Measurements from ENCODE around the gene ERAP2. TPM values are rescaled to one million over a fixed set of nuclear protein-coding genes. Genes with fewer than 3 reads are reported as not detected.

The ERAP2 gene
- total and polyA plus RNA-seq, 2 experiments from 2014 or later, result 1.1 to 1.8 TPM

DNA sequence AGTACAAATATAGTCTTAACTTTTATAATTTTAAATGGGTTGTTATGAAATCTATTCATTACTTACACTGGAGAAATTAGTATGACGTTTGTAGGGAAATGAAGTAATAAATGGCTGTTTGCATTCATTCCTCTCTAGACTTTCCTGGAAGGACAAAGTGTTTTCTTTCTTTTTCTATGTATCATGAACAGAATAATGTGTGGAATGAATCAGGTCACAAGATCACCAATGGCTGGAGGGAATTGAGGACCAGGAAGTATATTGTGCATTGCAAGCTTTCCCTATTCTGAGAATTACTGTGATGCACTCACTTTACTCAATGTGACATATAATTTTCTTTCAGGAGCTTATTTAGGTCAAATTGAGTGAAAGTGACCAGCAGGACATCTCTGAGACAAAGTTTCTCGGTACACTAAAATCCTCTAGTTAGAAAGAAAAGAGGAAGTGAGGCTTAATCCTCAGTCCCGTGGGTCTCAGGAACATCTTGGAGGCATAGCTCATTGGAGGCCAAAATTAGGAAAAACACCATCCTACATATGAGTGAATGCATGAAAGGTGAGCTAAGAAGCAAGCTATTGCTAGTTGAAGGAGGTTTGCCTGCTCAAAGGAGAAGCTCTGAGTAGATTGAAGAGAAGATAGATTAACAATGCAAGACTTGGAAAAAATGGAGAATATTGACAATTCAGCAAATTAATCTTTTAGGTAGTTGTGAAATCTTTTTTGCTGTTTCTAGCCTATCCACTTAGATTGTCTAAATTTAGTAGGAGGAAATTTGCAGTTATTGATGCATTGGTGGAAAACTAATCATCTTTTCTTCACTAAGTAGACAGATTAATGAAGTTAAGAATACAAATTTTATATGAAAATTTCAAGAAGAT lies 28.0 kb downstream of the ERAP2 start:
- no peak overlapping the region for H3K9ac ChIP-seq
- H3K27me3 ChIP-seq (replicated peaks; ENCODE audit: insufficient read depth), result no peaks in the 10 kb centered on the region
- H3K9me3 ChIP-seq (ENCODE audit: low read depth), result no peaks in the 10 kb centered on the region
- no peak for TF ChIP-seq EZH2 (IDR thresholded peaks at IDR 0.05; ENCODE audit: insufficient read depth, poor library complexity, severe bottlenecking)
- TF ChIP-seq EZH2phosphoT487 (IDR thresholded peaks at IDR 0.05; ENCODE audit: insufficient read depth, low read depth), result no peak
- no peaks in the 10 kb centered on the region for H3F3A ChIP-seq (ENCODE audit: insufficient read depth)
- H3K4me2 ChIP-seq (ENCODE audit: unreplicated experiment), result no peak overlapping the region
- 62 to 67% methylated on average over 3 of the region's 3 CpGs for WGBS, 2 experiments (ENCODE audit: low coverage in 1 of 2, low lambda C conversion rate in 2 of 2, missing lambda C conversion rate in 2 of 2)
- H3K27ac ChIP-seq, result no peak overlapping the region
- H3K4me3 ChIP-seq, result no peak overlapping the region
- H3K36me3 ChIP-seq (ENCODE audit: low read depth), result no peaks in the 10 kb centered on the region
- DNase-seq, result no peak
- H4K20me1 ChIP-seq (ENCODE audit: insufficient read depth), result no peaks in the 10 kb centered on the region
- H3K4me1 ChIP-seq (ENCODE audit: insufficient read depth), result no peaks in the 10 kb centered on the region
- in situ Hi-C loops (cut with MboI), result no loop called here
- H3K79me2 ChIP-seq (ENCODE audit: insufficient read depth), result no peaks in the 10 kb centered on the region
- no peak overlapping the region for H2AFZ ChIP-seq
- no peaks in the 10 kb centered on the region for H3K9me2 ChIP-seq (ENCODE audit: insufficient read depth)

DNA sequence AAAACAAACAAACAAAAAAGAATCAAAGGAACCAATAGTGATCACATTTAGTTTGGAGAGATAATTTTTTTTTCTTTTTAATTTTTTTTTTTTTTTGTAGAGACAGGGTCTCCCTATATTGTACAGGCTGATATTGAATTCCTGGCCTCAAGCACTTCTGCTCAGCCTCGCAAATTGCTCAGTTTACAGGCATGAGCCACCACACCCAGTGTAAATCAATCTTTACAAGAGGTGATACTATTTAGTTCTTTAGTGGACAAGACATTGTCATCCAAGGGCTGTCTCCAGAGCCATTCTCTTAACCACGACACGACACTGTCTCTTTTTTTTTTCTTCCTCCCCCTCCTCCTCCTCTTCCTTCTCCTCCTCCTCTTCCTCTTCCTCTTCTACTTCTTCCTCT lies 29.6 kb downstream of the ERAP2 start:
- Histone ChIP-seq H3K9ac (no peak overlapping the region), H3K9me3 (ENCODE audit: low read depth) (no peaks in the 10 kb centered on the region), H3K9me2 (ENCODE audit: insufficient read depth) (no peaks in the 10 kb centered on the region), H3K36me3 (ENCODE audit: low read depth) (no peaks in the 10 kb centered on the region), H3K27ac (no peak overlapping the region), H2AFZ (no peak overlapping the region), H3K4me3 (no peak overlapping the region), H4K20me1 (ENCODE audit: insufficient read depth) (no peaks in the 10 kb centered on the region), H3K79me2 (ENCODE audit: insufficient read depth) (no peaks in the 10 kb centered on the region), H3K4me2 (ENCODE audit: unreplicated experiment) (no peak overlapping the region), H3K4me1 (ENCODE audit: insufficient read depth) (no peaks in the 10 kb centered on the region), H3F3A (ENCODE audit: insufficient read depth) (no peaks in the 10 kb centered on the region), H3K27me3 (replicated peaks; ENCODE audit: insufficient read depth) (no peaks in the 10 kb centered on the region)
- DNase-seq, result no peak
- TF ChIP-seq EZH2phosphoT487 (IDR thresholded peaks at IDR 0.05; ENCODE audit: insufficient read depth, low read depth), result no peak
- TF ChIP-seq EZH2 (IDR thresholded peaks at IDR 0.05; ENCODE audit: insufficient read depth, poor library complexity, severe bottlenecking), result no peak
- in situ Hi-C loops (cut with MboI), result no loop called here
- WGBS, 2 experiments (ENCODE audit: low coverage in 1 of 2, low lambda C conversion rate in 2 of 2, missing lambda C conversion rate in 2 of 2), result 97 to 100% methylated on average over 3 of the region's 3 CpGs

DNA sequence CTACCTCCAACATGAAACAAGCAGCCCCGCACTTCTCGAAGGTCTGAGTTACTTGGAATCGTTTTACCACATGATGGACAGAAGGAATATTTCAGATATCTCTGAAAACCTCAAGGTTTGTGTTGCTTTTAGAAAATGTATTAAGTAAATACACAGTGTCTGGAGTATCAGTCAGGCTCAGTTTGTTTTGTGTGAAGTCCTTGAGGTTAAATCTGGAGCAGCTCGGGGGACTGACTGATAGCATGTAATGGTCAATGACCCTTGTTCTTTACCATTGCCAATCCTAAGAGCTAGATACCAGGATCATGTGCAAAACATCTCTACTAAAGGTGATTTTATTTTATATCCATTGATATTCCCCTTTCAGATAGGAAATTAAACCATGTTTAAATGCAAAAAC lies 32.7 kb downstream of the ERAP2 start:
- H2AFZ ChIP-seq, result no peak overlapping the region

DNA sequence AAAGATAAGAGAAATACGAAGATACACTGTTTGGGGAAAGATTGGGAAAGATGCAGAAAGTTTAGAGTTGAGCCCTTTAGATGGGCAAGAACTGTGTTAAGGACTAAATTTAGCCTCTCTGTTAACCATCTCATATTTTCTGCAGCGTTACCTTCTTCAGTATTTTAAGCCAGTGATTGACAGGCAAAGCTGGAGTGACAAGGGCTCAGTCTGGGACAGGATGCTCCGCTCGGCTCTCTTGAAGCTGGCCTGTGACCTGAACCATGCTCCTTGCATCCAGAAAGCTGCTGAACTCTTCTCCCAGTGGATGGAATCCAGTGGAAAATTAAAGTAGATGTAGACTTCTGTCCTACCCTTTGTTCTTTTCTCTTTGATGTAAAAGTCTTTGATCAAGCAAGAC lies 33.1 kb downstream of the ERAP2 start:
- Histone ChIP-seq H3K4me1 (ENCODE audit: insufficient read depth) (no peaks in the 10 kb centered on the region), H2AFZ (no peak overlapping the region), H3K4me2 (ENCODE audit: unreplicated experiment) (no peak overlapping the region), H3K9me3 (ENCODE audit: low read depth) (no peaks in the 10 kb centered on the region), H3K27me3 (replicated peaks; ENCODE audit: insufficient read depth) (no peaks in the 10 kb centered on the region), H3K9me2 (ENCODE audit: insufficient read depth) (no peaks in the 10 kb centered on the region), H3K9ac (no peak overlapping the region), H3F3A (ENCODE audit: insufficient read depth) (no peaks in the 10 kb centered on the region), H3K27ac (no peak overlapping the region), H3K79me2 (ENCODE audit: insufficient read depth) (no peaks in the 10 kb centered on the region), H4K20me1 (ENCODE audit: insufficient read depth) (no peaks in the 10 kb centered on the region), H3K4me3 (no peak overlapping the region), H3K36me3 (ENCODE audit: low read depth) (no peaks in the 10 kb centered on the region)
- in situ Hi-C loops (cut with MboI), result no loop called here
- WGBS, 2 experiments (ENCODE audit: low coverage in 1 of 2, low lambda C conversion rate in 2 of 2, missing lambda C conversion rate in 2 of 2), result 93 to 100% methylated on average over 4 of the region's 4 CpGs
- TF ChIP-seq EZH2 (IDR thresholded peaks at IDR 0.05; ENCODE audit: insufficient read depth, poor library complexity, severe bottlenecking) (no peak), EZH2phosphoT487 (IDR thresholded peaks at IDR 0.05; ENCODE audit: insufficient read depth, low read depth) (no peak)
- no peak for DNase-seq

More for the DNA sequence above, 32.7 kb downstream of the ERAP2 start:
- 97% methylated on average over 4 of the region's 4 CpGs for WGBS, 2 experiments (ENCODE audit: low coverage in 1 of 2, low lambda C conversion rate in 2 of 2, missing lambda C conversion rate in 2 of 2)
- Histone ChIP-seq H3K79me2 (ENCODE audit: insufficient read depth) (no peaks in the 10 kb centered on the region), H3K4me1 (ENCODE audit: insufficient read depth) (no peaks in the 10 kb centered on the region), H3K4me3 (no peak overlapping the region), H3F3A (ENCODE audit: insufficient read depth) (no peaks in the 10 kb centered on the region), H3K9ac (no peak overlapping the region), H3K4me2 (ENCODE audit: unreplicated experiment) (no peak overlapping the region), H3K9me2 (ENCODE audit: insufficient read depth) (no peaks in the 10 kb centered on the region), H3K36me3 (ENCODE audit: low read depth) (no peaks in the 10 kb centered on the region), H3K9me3 (ENCODE audit: low read depth) (no peaks in the 10 kb centered on the region), H3K27me3 (replicated peaks; ENCODE audit: insufficient read depth) (no peaks in the 10 kb centered on the region), H3K27ac (no peak overlapping the region), H4K20me1 (ENCODE audit: insufficient read depth) (no peaks in the 10 kb centered on the region)
- in situ Hi-C loops (cut with MboI), result no loop called here
- TF ChIP-seq EZH2 (IDR thresholded peaks at IDR 0.05; ENCODE audit: insufficient read depth, poor library complexity, severe bottlenecking) (no peak), EZH2phosphoT487 (IDR thresholded peaks at IDR 0.05; ENCODE audit: insufficient read depth, low read depth) (no peak)
- DNase-seq, result no peak

All from GM23248 (cell line).